Adrenal gland (tissue), 5 donors: ENCODE data around the gene SRGAP3.

Source experiments
- POLR2A ChIP-seq, 2 donors: fragments of 450-650 bp; IDR thresholded peaks; one replicate each; pipeline ENCODE4 v1.6.1; 2017; ENCODE audit warnings: antibody characterized with exemption in 2 of 2, mild to moderate bottlenecking in 2 of 2, moderate library complexity in 1 of 2
- TF ChIP-seq, protein P1 (sequence below), 6 experiments: fragments of 450-650 bp in 4 of 6; fragments of 200-600 bp in 2 of 6; sonication (generic) in 1 of 6; IDR thresholded peaks; 1 replicate in 5 of 6; 2 replicates in 1 of 6; pipeline versions ENCODE4 v1.5.1 to v1.8.0; 2016 to 2021; ENCODE audit warnings: antibody characterized with exemption in 6 of 6, mild to moderate bottlenecking in 2 of 6, moderate library complexity in 1 of 6
- donor health status: DM: no; HTN: no; CAD: no.

DNA sequence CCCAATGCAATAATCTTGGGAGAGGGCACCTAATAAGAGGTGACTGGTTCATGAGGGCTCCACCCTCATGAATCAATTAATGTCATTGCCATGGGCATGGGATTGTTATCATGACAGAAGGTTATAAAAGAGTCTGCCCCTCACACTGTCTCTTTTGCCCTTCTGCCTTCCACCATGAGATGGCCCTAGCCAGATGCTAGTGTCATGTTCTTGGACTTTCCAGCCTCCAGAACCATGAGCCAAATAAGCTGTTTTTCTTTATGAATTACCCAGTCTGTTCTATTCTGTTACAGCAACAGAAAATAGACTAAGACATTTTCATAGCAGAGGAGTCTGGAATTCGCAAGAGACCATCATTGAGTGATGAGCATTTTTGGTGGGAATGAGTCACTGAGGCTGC is 270.2 kb downstream of the SRGAP3 start:
- TF ChIP-seq POLR2A (IDR thresholded peaks at IDR 0.05), result no peak
- TF ChIP-seq, protein P1, sequence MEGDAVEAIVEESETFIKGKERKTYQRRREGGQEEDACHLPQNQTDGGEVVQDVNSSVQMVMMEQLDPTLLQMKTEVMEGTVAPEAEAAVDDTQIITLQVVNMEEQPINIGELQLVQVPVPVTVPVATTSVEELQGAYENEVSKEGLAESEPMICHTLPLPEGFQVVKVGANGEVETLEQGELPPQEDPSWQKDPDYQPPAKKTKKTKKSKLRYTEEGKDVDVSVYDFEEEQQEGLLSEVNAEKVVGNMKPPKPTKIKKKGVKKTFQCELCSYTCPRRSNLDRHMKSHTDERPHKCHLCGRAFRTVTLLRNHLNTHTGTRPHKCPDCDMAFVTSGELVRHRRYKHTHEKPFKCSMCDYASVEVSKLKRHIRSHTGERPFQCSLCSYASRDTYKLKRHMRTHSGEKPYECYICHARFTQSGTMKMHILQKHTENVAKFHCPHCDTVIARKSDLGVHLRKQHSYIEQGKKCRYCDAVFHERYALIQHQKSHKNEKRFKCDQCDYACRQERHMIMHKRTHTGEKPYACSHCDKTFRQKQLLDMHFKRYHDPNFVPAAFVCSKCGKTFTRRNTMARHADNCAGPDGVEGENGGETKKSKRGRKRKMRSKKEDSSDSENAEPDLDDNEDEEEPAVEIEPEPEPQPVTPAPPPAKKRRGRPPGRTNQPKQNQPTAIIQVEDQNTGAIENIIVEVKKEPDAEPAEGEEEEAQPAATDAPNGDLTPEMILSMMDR (IDR thresholded peaks at IDR 0.05), result no peak
